Cerebellar nuclear complex (tissue), 1 donor: ENCODE measurements around the gene TNC.

Experiments
- DNase-seq, 2 experiments: peaks; one replicate each; lab custom pipeline; 2025; lab: John Stamatoyannopoulos, UW

Gene TNC

DNA sequence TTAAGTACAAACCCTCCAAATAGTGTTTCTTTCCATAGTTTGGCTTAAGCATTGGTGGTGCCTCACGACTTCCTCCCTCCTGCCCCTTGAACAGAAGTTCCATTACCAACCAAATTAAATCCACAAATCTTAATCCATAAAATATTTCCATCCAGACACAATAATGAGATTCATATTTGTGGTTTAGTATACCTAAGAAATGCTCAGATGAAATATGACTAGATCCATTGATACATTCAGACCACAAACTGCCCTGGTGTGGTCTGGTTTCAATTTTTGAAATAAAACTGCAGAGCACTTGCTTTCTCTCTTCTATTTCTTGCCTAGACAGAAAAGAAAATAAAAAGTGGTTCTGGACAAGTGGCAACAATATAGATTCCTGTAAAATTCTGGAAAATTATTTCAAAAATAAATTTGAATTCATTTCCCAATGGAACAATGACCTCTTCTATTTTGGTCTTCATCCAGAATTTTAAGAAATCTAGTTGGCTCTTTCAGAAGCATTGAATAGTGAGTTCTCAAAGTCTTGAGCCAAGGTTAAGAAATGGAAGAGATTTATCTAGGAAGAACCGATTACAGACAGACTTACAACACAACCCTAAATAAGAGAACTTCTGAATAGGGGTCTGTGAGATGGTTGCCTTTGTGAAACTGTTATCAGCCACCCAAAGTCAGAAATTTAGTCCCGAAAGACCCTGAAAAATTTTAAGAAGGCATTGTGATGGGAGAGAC lies 14.0 kb downstream of the TNC start:
- no peak for DNase-seq

DNA sequence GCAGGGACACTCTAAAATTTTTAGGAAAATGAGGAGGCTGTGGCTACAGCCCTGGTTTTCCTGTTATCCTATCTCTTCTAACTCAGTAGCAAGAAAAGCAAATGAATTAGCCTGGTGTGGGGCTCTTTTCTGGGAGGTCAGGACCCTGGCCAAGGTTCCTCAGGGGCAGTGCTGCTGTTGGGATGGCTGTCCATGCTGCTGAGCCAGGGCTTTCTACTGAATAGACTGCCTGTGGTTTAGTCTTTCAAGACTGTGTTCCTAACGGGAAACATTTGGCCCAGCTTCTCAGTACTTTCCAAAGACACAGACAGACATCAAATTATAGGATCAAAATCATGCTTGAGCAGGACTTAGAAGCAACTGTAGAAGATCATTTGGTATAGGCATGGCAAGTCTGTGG lies 18.1 kb downstream of the TNC start:
- no peak for DNase-seq

DNA sequence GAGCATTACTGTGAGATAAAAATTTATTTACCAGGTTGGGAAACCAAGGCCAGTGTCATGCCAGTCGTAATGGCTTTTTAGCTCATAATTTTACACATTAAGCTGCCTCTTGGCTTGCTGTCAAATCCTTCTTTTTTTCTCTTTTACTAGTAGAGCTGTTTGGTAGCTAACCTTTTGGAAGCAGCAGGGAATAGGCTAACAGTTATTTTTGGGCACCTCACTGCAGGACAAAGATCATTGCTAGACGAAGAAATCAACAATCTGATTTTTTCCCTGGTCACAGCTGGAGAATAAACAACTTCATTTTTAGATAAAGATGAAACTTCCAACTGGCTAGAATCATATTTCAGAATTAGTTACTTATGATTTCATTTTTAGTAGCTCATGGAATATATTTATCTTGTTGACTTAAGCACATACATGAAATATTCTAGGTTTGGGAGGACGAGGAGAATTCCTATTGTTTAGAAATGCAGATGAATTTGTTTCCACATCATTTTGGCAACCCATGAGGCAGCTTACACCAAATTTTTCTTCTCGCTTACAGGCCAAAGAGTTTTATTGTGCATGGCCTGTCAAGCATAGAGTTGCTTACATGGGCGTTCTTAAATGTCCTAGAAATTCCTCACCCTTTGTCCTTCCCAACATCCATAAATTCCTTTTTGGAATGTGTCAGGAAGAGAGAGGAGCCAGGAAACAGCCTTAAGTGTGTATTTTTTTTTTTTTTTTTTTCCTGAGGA lies 19.6 kb downstream of the TNC start:
- no peak for DNase-seq

DNA sequence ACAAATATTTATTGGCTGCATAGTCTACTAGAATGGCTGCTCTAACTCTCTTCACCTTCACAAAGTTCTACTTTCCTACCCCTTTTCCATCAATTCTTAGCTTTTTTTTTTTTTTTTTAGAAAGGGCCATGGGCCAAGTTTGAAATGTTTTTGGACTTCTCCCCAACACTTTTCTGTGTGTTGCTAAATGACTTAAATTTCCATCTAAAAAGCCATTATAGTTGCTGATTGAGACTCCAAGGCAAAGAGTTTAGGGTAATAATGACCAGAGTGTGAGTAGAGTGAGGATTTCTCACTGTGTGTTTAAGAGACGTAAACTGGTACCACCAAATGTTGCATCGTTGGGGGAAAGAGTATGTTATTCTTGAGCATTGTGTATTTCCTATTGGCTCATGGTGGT lies 24.4 kb downstream of the TNC start:
- no peak for DNase-seq

DNA sequence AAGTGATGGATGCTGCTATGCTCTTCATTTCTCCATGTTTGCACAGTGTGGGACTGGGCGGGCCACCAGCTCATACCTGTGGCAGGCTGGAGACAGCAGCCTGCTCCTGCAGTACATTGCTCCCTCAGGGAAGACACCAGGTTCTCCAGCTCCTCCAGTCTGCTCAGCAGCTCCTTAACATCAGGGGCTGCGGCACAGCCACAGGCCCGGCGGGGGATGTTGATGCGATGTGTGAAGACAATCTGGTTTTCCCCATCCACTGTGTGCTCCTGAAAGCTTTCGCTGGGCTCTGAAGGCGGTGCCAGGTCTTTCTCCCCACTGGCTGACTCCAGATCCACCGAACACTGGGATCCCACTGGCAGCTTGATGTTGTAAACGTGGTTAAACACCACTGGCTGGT lies 27.5 kb downstream of the TNC start:
- DNase-seq, result no peak

DNA sequence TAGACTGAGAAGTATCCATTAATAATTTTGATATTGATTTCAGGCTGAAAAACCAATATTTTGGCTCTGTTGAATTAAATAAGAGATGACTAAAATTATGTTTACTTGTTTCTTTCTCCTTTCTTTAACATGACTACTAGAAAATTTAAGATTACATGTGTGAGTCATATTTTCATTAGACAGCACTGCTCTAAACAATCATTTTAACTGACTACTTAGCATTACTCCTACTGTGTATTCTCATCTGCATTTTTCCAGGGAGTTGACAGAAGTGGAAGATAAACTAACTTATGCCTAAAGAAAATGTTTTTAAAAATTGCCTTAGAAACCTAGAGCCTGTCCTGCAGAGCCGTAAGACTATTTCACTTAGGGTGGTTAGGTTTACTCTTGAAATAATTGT lies 29.1 kb downstream of the TNC start:
- no peak for DNase-seq

DNA sequence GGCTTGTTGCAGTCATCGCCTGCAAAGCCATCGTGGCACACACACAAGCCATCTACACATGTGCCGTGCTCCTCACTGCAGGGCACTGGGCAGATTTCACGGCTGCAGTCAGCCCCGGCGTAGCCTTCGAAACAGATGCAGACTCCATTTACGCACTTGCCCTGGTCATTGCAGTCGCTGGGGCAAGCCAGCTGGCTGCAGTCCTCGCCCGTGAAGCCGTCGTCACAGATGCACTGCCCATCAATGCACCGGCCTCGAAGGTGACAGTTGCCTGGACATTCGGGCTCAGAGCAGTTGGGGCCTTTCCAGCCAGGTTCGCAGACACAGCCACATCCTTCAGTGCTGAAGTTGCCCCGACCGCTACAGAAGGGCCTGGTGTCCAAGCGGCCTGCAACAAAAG lies 31.1 kb downstream of the TNC start:
- DNase-seq, result no peak

DNA sequence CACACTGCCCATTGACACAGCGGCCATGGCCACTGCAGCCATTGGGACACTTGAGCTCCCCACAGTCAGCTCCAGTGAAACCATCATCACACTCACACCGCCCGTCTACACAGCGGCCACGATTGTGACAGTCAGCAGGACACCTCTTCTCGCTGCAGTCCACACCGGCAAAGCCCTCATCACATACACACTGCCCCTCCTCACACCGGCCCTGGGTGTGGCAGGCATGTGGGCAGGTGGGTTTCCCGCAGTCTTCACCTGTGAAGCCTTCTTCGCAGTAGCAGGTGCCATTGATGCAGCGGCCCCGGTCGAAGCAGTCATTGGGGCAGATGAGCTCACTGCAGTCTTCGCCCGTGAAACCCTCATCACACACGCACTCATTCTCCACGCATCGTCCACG lies 31.5 kb downstream of the TNC start:
- no peak for DNase-seq

DNA sequence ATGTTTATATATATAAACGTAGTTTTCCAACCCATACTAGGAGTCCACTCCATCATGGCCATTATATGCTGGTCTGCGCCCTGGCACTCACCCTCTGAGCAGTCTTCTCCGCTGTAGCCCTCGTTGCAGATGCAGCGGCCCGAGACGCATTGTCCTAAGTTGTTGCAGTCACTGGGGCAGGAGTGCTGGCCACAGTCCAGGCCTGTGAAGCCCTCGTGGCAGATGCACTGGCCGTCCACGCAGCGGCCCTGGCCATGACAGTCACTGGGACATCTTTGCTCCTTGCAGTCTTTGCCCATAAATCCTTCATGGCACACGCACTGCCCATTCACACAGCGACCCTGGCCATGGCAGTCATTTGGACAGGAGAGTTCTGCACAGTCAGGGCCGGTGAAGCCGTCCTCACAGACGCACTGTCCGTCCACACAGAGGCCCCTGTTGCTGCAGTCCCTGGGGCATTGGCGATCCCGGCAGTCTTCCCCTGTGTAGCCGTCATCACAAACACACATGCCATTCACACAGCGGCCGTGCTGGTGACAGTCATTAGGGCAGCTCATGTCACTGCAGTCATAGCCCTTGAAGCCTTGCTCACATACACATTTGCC lies 32.1 kb downstream of the TNC start:
- DNase-seq, result no peak

DNA sequence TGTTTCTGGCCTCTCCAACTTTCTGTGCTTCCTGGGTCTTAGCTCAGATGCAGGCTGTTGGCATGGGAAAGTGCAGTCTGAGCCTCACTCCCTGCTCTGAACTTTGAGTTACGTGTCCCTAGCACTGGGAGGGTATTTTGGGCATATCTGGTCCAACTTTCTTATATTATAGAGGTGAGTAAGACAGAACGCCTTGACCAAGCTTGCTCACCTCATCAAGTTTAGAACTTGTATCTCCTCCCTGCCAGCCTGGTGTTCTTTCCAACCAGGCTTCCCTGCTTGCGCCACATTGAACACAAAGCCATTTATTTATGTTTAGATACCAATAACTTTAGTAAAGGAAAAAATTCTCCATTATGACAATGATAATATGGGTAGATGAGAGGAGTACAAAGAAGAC lies 33.2 kb downstream of the TNC start:
- DNase-seq, result no peak

DNA sequence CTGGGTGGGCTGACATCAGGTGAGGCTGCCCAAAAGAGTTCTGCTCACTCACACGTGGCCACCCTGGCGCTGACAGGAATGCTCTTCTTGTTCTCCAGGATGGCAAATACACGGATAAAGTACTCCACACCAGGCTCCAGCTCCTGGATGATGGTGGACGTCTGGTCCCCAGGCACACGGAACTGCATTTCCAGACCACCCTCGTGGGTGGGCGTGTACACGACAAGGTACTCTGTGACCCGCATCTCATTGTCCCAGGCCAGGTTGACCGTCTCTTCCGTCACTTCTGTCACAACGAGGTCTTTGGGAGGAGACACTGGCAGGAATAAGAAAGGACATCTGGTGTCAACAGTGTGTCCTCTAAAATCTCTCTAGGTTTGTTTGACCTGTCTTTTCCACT lies 33.8 kb downstream of the TNC start:
- no peak for DNase-seq

DNA sequence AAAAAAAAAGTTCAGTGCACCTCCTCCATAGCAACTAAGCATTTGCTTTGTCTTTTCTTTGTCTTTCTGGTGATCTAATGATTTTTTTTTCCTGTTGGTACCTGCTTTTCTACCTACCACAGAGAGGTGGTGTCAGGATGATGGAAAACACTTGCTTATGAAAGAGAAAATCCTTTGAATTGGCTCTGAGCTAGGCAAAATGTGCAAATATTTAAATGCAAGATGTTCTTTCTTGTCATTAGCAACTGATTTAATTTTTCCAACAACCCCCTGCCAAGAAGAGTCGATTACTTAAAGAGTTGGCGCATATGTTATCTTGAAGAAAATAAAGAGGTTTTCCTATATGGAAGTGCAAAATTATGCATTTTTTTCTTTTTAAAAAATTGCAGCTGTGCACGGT lies 37.7 kb downstream of the TNC start:
- no peak for DNase-seq

DNA sequence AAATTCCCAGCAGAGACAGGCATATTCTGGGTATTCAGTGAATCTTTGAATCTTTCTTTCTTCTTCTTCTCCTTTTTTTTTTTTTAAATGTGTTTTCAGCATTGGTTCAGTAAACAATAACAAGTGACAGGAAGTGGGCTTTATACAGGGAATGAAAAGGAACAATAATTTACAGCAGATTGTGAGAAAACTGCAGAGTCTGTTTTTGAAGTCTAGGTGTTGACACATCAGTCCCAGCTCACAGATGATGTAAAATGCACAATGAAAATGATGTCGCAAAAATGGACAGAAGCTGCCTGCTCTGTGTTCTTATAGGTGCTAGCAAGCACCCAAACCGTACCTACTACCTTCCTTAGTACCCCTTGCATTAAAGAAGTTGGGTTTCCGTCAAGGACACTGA lies 38.8 kb downstream of the TNC start:
- no peak for DNase-seq

DNA sequence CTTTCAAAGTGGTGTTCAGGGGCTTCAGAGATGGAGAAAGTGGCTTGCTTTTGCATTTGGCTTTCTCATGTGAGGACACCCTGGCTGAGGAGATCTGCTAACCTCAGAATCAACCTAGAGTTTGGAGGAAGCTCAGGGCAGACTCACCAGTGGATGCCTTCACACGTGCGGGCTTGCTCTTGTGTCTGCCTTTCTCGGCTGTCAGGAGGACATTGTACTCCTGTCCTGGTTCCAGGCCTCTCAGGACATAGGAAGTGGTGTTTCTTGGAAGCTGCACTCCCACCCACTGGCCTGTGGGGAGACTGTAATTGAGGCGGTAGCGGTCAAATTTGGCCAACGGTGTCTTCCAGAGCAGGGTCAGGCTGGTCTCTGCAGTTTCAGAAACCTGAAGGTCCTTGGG lies 44.5 kb downstream of the TNC start:
- DNase-seq, result no peak

DNA sequence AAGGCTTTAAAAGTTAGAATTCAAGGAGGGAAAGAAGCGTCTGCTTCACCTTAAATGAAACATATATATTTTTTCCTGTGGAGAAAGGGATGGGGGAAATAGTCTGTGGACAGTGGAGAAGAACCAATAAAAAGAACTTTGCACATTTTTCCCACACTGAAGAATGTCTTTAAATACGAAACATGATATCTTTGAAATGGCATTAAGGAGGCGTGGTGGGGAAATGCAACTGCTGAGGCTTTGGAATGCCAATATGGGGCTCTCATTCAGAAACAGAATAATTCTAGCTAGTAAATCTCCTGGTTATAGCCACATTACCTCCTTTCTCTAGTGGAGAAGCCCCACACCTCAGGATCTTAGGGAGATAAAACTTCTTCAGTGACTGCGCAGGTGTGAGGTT lies 46.8 kb downstream of the TNC start:
- no peak for DNase-seq

DNA sequence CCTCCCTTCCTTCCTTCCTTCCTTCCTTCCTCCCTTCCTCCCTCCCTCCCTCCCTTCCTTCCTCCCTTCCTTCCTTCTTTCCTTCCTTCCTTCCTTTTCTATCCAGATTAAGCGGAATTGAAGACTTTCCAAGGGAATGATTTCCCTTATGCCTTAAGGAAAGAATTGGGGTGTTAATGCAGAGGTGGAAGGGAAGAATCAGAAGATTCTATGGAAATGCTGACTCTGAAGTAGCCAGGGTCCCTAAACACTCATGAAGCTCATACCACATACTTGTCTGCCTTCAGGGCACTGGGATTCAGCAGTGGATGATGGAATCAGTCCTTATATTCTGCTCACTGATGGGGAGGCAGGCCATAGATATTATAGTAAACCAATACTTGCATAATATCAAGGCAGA lies 48.2 kb downstream of the TNC start:
- DNase-seq, result no peak

DNA sequence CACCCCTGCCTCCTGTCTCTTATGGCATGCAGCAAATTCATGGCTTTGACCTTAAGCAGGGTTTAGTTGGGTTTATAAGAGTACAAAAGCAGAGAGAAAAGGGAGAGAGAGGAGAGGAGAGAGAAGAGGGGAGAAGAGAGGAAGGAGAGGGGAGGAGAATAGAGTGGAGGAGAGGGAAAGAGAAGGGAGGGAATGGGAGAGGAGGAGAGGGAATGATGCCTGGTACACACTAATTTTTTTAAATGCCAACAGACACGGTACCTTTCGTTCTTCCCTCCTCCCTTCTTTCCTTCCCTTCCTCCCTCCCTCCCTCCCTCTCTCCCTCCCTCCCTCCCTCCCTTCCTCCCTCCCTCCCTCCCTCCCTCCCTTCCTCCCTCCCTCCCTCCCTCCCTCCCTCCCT lies 48.7 kb downstream of the TNC start:
- DNase-seq, result no peak

DNA sequence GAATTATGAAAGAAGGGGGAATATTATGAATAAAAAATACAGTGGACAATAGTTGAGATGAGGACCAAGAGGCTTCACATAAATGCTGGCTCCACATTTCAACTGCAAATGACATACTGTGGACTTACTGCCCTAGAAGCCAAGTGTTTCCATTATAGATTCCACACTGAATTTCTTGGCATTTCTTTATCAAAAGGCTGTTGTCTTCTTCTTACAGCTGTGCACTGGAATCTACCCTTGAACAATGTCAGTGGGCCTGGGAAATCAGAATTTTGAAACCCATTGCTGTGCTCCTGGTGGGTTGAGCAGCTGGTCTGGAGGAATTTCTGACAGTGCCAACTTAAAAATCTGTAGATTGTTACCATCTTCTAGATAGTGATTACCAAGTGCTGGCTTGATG lies 49.9 kb downstream of the TNC start:
- DNase-seq, result no peak

DNA sequence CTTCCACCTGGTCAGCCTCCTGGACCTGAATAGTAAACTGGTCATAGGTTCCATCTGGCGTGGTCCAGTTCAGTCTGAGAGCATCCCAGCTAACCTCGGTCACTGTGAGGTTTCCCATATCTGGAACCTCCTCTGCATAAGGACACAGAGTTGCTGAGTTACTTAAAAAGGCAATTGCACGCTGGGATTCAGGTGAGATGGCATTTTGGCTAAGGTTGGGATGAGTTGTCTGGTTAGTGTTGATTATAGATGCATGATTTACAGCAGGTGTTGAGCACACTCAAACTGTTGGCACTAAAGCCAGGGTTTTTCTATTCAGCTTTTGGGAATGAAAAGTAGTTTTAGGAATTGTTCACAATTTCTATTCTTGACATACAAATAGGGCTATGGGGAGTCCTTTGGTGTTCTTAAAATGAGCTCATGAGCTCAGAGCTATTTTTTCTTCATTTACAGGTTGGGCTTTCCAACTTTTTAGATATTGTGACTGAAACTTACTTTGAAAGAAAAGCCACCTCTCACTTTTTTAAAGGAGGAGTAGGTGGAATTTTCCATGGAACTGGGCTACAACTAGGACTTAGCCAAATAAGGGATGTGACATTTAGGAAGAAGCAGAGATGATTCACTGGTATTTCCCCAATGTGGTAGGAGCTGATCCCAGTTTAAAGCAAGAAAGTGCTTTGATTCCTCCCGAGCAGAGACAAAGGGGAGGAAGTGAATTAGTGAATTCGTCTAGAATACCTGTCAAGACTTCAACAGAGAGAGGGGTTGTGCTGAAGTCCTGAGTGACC lies 54.7 kb downstream of the TNC start:
- DNase-seq, result no peak

DNA sequence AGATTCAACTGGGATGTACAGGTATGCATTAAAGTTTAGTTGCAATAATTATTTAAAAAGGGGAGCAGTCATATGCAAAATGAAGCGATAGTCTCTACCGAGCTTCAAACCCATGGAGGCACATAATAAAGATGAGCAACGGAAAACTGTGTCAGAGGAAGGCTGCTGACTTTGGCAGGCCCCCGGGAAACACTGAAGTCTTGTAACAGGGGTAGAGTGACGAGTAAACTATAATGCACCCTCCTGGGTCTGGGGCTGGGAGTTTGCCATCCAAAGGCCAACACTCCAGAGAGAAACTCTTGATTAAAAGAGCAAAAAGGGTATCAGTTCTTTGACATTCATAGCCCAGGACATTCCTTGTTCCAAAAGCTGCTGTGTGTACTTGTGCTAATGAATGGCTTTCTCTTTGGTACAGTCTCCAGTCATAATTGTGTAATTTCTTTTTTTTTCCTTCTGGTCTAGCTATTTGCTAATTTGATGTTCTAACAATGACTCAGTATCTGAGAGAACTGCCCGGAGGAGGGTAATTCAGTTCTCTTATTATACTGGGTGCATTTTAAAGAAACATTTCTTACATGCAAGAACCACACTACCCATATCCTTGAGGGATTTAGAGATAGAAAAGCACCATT lies 59.2 kb downstream of the TNC start:
- no peak for DNase-seq

DNA sequence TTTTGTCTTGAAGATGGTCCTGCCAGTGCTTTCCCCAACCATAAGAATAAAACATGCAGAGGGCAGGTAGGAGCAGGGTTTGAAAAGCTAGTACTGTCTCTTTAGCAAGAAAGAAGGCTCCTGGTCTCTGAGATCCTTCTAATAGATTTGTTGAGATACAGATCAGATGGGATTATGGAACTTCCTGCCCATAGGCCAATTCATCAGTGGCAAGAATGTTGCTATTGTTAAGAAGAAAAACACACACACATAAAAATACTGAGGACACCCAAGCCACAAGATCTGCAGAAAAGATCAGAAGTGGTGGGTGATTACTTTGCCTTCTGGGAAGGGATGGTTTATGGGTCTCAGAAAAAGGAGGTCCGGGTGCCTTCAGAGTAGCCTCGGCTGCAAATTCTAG lies 59.8 kb downstream of the TNC start:
- DNase-seq, result no peak

DNA sequence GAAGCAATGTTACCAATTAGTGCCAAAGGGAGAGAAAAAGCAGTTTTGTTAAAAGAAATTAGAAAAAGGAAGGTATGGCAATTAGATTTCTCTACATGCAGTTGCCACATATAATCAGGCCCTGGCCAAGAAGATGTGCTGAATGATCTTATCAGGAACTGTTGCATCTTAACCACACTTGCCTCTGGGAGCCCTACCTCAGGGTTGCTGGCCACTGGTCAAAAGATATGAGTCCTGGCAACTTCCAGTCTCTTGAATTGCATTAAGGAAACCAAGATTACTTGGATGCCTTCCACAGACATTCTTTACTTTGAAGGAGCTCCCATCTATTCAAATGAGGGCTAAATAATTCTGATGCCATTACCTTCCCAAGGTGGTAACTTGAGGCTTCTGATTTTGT lies 60.4 kb downstream of the TNC start:
- no peak for DNase-seq
